Stomach (tissue), 9 donors: ENCODE measurements around the gene EIF5B. TPM values are rescaled to one million over a fixed set of nuclear protein-coding genes. Genes with fewer than 3 reads are reported as not detected.

Source experiments
- DNase-seq, 2 donors: peaks; one replicate each; pipeline versions ENCODE4 v3.0.0 to v3.0.0-alpha.2; 2013 to 2019
- H3K27ac ChIP-seq, 5 donors: fragments of 200-600 bp in 4 of 5; sonication (generic) in 4 of 5; one replicate each; pipeline ENCODE4 v1.5.1; 2013 to 2019; ENCODE audit warnings: mild to moderate bottlenecking in 1 of 5, moderate library complexity in 1 of 5
- H3K27me3 ChIP-seq, 3 donors: fragments of 200-600 bp; sonication (generic); one replicate each; pipeline ENCODE4 v1.5.1; 2017 to 2019; ENCODE audit warnings: mixed run types in 1 of 3
- H3K36me3 ChIP-seq, 4 donors: fragments of 200-600 bp; sonication (generic); 1 replicate in 3 of 4; 2 replicates in 1 of 4; pipeline ENCODE4 v1.5.1; 2016 to 2019
- H3K4me1 ChIP-seq, 4 donors: fragments of 200-600 bp; sonication (generic); one replicate each; pipeline ENCODE4 v1.5.1; 2016 to 2019
- H3K4me3 ChIP-seq, 4 donors: fragments of 200-600 bp; sonication (generic) in 3 of 4; one replicate each; pipeline ENCODE4 v1.5.1; 2016 to 2019; ENCODE audit warnings: mild to moderate bottlenecking in 1 of 4
- H3K9me3 ChIP-seq, 4 donors: fragments of 200-600 bp; sonication (generic); one replicate each; pipeline ENCODE4 v1.5.1; 2016 to 2019
- CTCF ChIP-seq, 7 experiments: fragments of 450-650 bp in 4 of 7; fragments of 200-600 bp in 3 of 7; sonication (generic) in 3 of 7; IDR thresholded peaks; one replicate each; pipeline ENCODE4 v1.5.1; 2016 to 2019; ENCODE audit warnings: antibody characterized with exemption in 7 of 7, control low read depth in 2 of 7, mild to moderate bottlenecking in 1 of 7
- EP300 ChIP-seq: sonication (generic); formaldehyde crosslinking; IDR thresholded peaks from one replicate; pipeline ENCODE4 v1.6.1; 2017; ENCODE audit warnings: antibody characterized with exemption
- POLR2A ChIP-seq, 4 donors: fragments of 450-650 bp; IDR thresholded peaks; one replicate each; pipeline ENCODE4 v1.6.1; 2016; ENCODE audit warnings: antibody characterized with exemption in 4 of 4, control low read depth in 2 of 4, mild to moderate bottlenecking in 1 of 4, moderate library complexity in 1 of 4
- POLR2AphosphoS5 ChIP-seq, 3 donors: sonication (generic); formaldehyde crosslinking; IDR thresholded peaks; one replicate each; pipeline ENCODE4 v1.6.1; 2016; ENCODE audit warnings: antibody characterized with exemption in 3 of 3
- WGBS, 5 donors: extraction: QIAGEN DNeasy Blood & Tissue Kit in 3 of 5; methylation state at CpG; one replicate each; pipeline versions ENCODE4 v1.1.5 to v1.1.7; 2013 to 2018; 5-methylcytosine and 5-hydroxymethylcytosine counted together
- intact Hi-C: fragments of 100-400 bp; cut with DNase I; formaldehyde crosslinking; loops from one replicate; pipeline ENCODE4 v1.15.1; 2023; ENCODE audit warnings: low total_unique reads
- polyA plus RNA-seq, 3 donors: library from polyadenylated mRNA; stranded (reverse); fragments of 200-250 nt; gene quantifications; one replicate each; pipeline ENCODE4 v1.2.3, GENCODE V29; 2013
- total RNA-seq, 5 donors: library from RNA; depleted of rRNA; stranded (reverse); fragments of >200 nt; gene quantifications; one replicate each; pipeline versions ENCODE4 v1.1.0 to v1.2.3, GENCODE V29; 2014 to 2016
- donor health status: healthy with polysubstance abuse.
- donor health status: Bipolar disorder and iron deficiency.
- donor health status: healthy.

Gene EIF5B
- total and polyA plus RNA-seq, 8 donors, result 22.3 to 518 (median 45.1) TPM

DNA sequence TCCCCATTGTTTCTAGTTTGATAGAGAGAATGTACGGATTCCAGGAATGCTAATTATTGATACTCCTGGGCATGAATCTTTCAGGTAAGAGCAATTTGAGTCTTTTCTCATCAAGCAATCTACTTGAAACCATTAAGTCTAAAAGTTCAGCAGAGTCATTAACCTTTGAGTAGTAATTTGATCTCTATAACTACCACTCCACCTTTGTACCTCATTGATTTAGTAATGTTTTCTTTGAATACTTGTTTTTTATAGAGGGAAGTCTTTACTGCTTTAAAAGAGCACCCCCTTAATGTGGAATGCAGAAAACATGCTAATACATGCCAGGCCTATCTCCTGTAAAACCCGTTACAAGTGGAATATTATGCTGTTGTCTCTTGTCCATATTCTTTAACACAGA, 45.0 kb downstream of the EIF5B start:
- Histone ChIP-seq H3K4me3 (no peak overlapping the region), H3K27me3 (no peaks in the 10 kb centered on the region), H3K36me3 (peaks cover 19 to 95% (median 93%) of the 10 kb centered on the region in 4 donors), H3K9me3 (no peaks in the 10 kb centered on the region), H3K27ac (no peak overlapping the region), H3K4me1 (no peaks in the 10 kb centered on the region)
- DNase-seq, result no peak
- TF ChIP-seq EP300, result no peak
- TF ChIP-seq POLR2AphosphoS5 (IDR thresholded peaks at IDR 0.05), result no peak
- 86 to 100% (median 96%) methylated on average over 2 of the region's 2 CpGs for WGBS, 5 donors
- intact Hi-C loops, result no loop called here

DNA sequence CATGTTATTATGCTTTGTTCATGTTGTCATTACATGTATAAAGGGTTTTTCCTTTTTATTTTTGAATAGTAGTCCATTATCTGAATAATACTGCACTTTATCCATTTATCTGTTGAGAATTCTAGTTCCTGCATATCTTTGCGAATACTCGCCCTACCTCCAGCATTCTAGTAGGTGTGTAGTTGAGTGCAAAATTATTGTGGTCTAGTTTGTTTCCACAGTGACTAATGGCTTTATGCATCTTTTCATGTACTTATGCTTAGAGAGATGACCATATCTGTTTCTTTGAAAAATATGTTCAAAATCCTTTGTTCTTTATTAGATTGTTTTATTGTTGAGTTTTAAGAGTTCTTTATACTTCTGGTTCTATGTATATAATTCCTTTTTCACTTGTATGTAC, 48.8 kb downstream of the EIF5B start:
- H3K27me3 ChIP-seq, result no peaks in the 10 kb centered on the region
- no peaks in the 10 kb centered on the region for H3K9me3 ChIP-seq
- H3K36me3 ChIP-seq, result peaks cover 14 to 72% (median 69%) of the 10 kb centered on the region in 4 donors
- H3K4me1 ChIP-seq, result peaks cover 0 to 4% (median 0%) of the 10 kb centered on the region in 4 donors
- no peak overlapping the region for H3K27ac ChIP-seq
- 94 to 100% (median 97%) methylated on average over 2 of the region's 2 CpGs for WGBS, 5 donors
- intact Hi-C loops, result no loop called here
- TF ChIP-seq POLR2AphosphoS5 (IDR thresholded peaks at IDR 0.05) (no peak), EP300 (no peak), CTCF (IDR thresholded peaks at IDR 0.05) (no peak), POLR2A (IDR thresholded peaks at IDR 0.05) (no peak)
- no peak for DNase-seq
- no peak overlapping the region for H3K4me3 ChIP-seq

- intact Hi-C loops, result no loop called here
- H3K27me3 ChIP-seq, result no peaks in the 10 kb centered on the region
- WGBS, 5 donors, result 72 to 86% (median 84%) methylated on average over 2 of the region's 2 CpGs
- peaks cover 16 to 74% (median 71%) of the 10 kb centered on the region in 4 donors for H3K36me3 ChIP-seq
- DNase-seq, result no peak
- no peak overlapping the region for H3K4me3 ChIP-seq
- H3K27ac ChIP-seq, result no peak overlapping the region
- TF ChIP-seq EP300, result no peak
- TF ChIP-seq POLR2A (IDR thresholded peaks at IDR 0.05), result no peak
- TF ChIP-seq CTCF (IDR thresholded peaks at IDR 0.05), result no peak
- no peak for TF ChIP-seq POLR2AphosphoS5 (IDR thresholded peaks at IDR 0.05)
- no peaks in the 10 kb centered on the region for H3K9me3 ChIP-seq
- H3K4me1 ChIP-seq, result peaks cover 0 to 4% (median 0%) of the 10 kb centered on the region in 4 donors
These were observed 51.7 kb downstream of the EIF5B start for GRCh38 chr2:99388892-99389291.

DNA sequence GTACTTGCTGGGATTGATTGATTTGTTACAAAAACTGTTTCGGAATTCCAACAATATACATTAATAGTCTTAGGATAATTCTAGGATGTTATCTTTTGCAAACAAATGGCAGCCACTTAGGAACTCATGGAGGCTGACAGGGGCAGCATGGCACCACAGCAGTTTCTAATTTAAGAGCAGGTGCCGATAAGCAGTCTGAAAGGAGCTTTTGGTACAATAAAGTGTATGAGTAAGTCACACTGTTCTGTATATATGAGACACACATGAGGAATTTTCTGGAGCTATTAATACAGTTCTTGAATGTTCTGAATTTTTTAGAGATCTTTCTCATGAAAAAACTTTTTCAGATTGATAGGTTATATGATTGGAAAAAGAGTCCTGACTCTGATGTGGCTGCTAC, 52.2 kb downstream of the EIF5B start:
- WGBS, 5 donors, result 27 to 73% (median 48%) methylated on average over 2 of the region's 2 CpGs
- TF ChIP-seq EP300 (no peak), POLR2A (IDR thresholded peaks at IDR 0.05) (no peak), POLR2AphosphoS5 (IDR thresholded peaks at IDR 0.05) (no peak), CTCF (IDR thresholded peaks at IDR 0.05) (no peak)
- H3K9me3 ChIP-seq, result no peaks in the 10 kb centered on the region
- H3K27me3 ChIP-seq, result no peaks in the 10 kb centered on the region
- intact Hi-C loops, result no loop called here
- H3K4me3 ChIP-seq, result no peak overlapping the region
- peaks cover 21 to 75% (median 71%) of the 10 kb centered on the region in 4 donors for H3K36me3 ChIP-seq
- no peak for DNase-seq
- H3K4me1 ChIP-seq, result peaks cover 0 to 4% (median 0%) of the 10 kb centered on the region in 4 donors
- no peak overlapping the region for H3K27ac ChIP-seq

DNA sequence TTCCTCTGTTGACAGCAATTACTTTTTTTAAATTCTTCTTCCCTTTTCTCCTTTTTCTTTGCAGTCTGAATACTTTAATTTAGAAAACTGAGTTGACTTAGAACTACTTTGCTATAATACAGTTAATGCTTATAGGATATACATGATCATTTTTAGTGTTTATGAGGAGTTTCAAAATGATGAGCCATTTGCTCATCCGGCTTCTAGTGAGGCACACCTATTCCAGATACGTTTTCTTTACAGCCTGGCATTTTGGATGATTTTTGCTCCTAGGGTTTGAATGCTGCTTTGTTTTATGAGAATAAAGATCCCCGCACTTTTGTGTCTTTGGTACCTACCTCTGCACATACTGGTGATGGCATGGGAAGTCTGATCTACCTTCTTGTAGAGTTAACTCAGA, 52.8 kb downstream of the EIF5B start:
- TF ChIP-seq EP300, result no peak
- no peak for TF ChIP-seq POLR2AphosphoS5 (IDR thresholded peaks at IDR 0.05)
- no peak for TF ChIP-seq CTCF (IDR thresholded peaks at IDR 0.05)
- no peak for TF ChIP-seq POLR2A (IDR thresholded peaks at IDR 0.05)
- 87 to 96% (median 94%) methylated on average over 3 of the region's 3 CpGs for WGBS, 5 donors
- H3K27ac ChIP-seq, result no peak overlapping the region
- DNase-seq, result no peak
- no peaks in the 10 kb centered on the region for H3K27me3 ChIP-seq
- peaks cover 25 to 75% (median 71%) of the 10 kb centered on the region in 4 donors for H3K36me3 ChIP-seq
- no peak overlapping the region for H3K4me3 ChIP-seq
- intact Hi-C loops, result no loop called here
- peaks cover 0 to 4% (median 0%) of the 10 kb centered on the region in 4 donors for H3K4me1 ChIP-seq
- no peaks in the 10 kb centered on the region for H3K9me3 ChIP-seq
